NCI-H187 (cell line): ENCODE results near the gene GPX1.
"Not testable (repeated sequence)": the region's sequence is repeated elsewhere in the genome, so short reads cannot be mapped to it uniquely, and the experiment has no call there.

Experiments
- DNase-seq, 2 experiments: peaks; one replicate each; lab custom pipeline; 2025; lab: John Stamatoyannopoulos, UW

GPX1 gene

GRCh38 chr3:49357443-49358216 is 523 bp downstream of the GPX1 start:
- not testable (repeated sequence) for DNase-seq

- not testable (repeated sequence) for DNase-seq
These were observed 1.1 kb downstream of the GPX1 start for GRCh38 chr3:49357095-49357442.

GRCh38 chr3:49352890-49353421 is 5.2 kb downstream of the GPX1 start:
- no peak for DNase-seq

GRCh38 chr3:49352281-49352680 is 5.9 kb downstream of the GPX1 start:
- DNase-seq = no peak

- no peak for DNase-seq
These were observed 6.6 kb downstream of the GPX1 start for GRCh38 chr3:49351521-49352011.

- no peak for DNase-seq
These were observed 8.6 kb downstream of the GPX1 start for GRCh38 chr3:49349348-49350114.

GRCh38 chr3:49348361-49348760 is 9.8 kb downstream of the GPX1 start:
- DNase-seq = not testable (repeated sequence)

- no peak for DNase-seq
These were observed 11.3 kb downstream of the GPX1 start for GRCh38 chr3:49346797-49347251.

- DNase-seq = no peak
These were observed 15.0 kb downstream of the GPX1 start for GRCh38 chr3:49343163-49343562.

- no peak for DNase-seq
These were observed 16.2 kb downstream of the GPX1 start for GRCh38 chr3:49341996-49342395.

- DNase-seq = peak; percentile 46 to 70
These were observed 18.0 kb downstream of the GPX1 start, which contains the start of gene USP4 for GRCh38 chr3:49339941-49340800. Gene USP4, minus strand, starts transcription at chr3:49340053. Its CDS starts 29 bp downstream, at chr3:49340024.

GRCh38 chr3:49339581-49339940 is 18.6 kb downstream of the GPX1 start:
- no peak for DNase-seq

- DNase-seq = no peak
These were observed 24.1 kb downstream of the GPX1 start for GRCh38 chr3:49333916-49334633.

GRCh38 chr3:49333091-49333490 is 25.1 kb downstream of the GPX1 start:
- no peak for DNase-seq

GRCh38 chr3:49329186-49329585 is 29.0 kb downstream of the GPX1 start:
- DNase-seq = no peak

GRCh38 chr3:49328350-49328749 is 29.8 kb downstream of the GPX1 start:
- DNase-seq = not testable (repeated sequence)

- no peak for DNase-seq
These were observed 30.7 kb downstream of the GPX1 start for GRCh38 chr3:49327485-49327884.

- DNase-seq = no peak
These were observed 33.4 kb downstream of the GPX1 start for GRCh38 chr3:49324768-49325167.

GRCh38 chr3:49316696-49317457 is 41.3 kb downstream of the GPX1 start:
- no peak for DNase-seq

- no peak for DNase-seq
These were observed 44.1 kb downstream of the GPX1 start for GRCh38 chr3:49313896-49314688.
